ENCODE data around the gene USP12.
"Not testable (repeated sequence)": the region's sequence is repeated elsewhere in the genome, so short reads cannot be mapped to it uniquely, and the experiment has no call there.

Gene USP12

DNA sequence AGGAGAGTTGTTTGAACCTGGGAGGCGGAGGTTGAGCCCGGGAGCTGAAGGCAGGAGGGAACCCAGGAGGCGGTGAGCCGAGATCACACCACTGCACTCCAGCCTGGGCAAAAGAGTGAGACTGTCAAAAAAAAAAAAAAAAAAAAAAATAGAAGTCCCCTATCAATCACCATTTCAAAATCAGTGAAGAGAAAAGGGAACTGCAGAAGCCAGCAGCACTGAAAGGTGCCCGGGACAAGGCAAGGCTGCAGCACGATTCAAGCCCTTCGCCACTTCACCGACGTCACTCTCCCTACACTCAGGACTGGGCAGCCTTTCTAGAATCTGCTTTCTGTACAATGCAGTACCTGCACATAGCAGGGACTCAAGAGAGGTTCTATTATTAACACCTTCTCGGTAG lies 21.9 kb upstream of the USP12 start:
- TF ChIP-seq, protein P1, sequence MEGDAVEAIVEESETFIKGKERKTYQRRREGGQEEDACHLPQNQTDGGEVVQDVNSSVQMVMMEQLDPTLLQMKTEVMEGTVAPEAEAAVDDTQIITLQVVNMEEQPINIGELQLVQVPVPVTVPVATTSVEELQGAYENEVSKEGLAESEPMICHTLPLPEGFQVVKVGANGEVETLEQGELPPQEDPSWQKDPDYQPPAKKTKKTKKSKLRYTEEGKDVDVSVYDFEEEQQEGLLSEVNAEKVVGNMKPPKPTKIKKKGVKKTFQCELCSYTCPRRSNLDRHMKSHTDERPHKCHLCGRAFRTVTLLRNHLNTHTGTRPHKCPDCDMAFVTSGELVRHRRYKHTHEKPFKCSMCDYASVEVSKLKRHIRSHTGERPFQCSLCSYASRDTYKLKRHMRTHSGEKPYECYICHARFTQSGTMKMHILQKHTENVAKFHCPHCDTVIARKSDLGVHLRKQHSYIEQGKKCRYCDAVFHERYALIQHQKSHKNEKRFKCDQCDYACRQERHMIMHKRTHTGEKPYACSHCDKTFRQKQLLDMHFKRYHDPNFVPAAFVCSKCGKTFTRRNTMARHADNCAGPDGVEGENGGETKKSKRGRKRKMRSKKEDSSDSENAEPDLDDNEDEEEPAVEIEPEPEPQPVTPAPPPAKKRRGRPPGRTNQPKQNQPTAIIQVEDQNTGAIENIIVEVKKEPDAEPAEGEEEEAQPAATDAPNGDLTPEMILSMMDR (IDR thresholded peaks at IDR 0.05; ENCODE audit: low read depth, low read length), result no peak

DNA sequence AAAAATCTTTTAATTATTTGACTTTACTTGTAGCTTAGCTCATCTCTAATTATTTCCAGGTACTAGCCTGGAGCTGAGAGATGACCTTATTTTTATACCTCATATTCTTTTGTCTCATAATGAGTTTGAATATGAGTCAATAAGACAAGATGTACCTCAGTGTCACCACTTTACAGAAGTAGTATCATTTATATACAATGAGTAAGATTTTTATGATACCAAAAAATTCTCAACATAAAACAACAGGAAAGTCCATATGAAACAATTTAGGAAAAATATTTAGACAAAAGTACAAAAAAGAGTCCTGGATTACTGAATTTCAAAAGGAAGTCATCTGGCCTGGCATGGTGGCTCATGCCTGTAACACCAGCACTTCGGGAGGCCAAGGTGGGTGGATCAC lies 21.4 kb upstream of the USP12 start:
- TF ChIP-seq, protein P1 (IDR thresholded peaks at IDR 0.05; ENCODE audit: low read depth, low read length), result no peak
- no peak overlapping the region for H3K4me3 ChIP-seq (ENCODE audit: low read depth, low read length)

More for the DNA sequence above, 21.9 kb upstream of the USP12 start:
- H3K4me3 ChIP-seq (ENCODE audit: low read depth, low read length), result no peak overlapping the region

DNA sequence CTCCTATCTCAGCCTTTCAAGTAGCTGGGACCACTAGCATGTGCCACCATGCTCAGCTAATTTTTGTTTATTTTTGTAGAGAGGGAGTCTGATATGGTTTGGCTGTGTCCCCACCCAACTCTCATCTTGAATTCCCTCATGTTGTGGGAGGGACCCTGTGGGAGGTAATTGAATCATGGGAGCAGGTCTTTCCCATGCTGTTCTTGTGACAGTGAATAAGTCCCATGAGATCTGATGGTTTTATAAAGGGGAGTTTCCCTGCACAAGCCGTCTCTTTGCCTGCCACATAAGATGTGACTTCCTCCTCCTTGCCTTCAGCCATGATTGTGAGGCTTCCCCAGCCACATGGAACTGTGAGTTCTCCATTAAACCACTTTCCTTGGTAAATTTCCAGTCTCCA lies 20.8 kb upstream of the USP12 start:
- not testable (repeated sequence) for H3K4me3 ChIP-seq (ENCODE audit: low read depth, low read length)

DNA sequence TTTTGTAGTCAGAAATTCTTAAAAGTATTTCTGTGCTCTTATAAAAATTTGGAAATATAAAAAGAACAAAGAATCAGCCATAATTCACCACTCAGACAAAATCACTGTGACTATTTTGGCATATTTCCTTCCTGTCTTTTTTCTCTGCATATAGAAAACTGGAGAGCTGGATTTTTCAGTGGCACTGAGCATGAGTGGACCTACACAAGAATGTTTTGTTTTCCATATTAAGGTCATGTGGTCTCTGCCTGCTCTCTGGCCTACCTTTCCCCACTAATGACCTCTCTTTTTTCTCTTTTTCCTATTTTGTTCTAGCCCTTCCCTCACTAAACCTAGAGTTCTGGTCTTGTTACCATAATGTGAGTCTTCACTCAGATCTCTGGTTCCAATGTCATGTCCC lies 17.6 kb upstream of the USP12 start:
- TF ChIP-seq, protein P1 (IDR thresholded peaks at IDR 0.05; ENCODE audit: low read depth, low read length), result no peak
- no peak overlapping the region for H3K4me3 ChIP-seq (ENCODE audit: low read depth, low read length)

DNA sequence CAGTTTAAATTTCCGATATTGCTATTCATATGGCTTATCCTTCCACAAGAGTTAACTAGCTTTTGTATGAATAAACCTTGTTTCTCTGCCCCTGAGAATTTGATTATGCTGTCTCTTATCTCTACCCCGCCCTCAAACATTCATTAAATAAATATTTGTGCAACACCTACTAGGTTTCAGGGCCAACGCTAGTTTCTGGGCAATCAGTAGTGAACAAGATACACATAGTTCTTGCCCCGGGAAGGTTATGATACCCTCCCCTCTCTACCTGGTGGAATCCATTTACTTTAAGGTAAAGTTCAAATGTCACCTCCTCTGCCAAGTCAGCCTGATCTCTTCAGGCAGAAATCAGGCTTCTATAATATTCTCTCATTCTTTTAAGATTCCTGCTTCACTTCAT lies 16.6 kb upstream of the USP12 start:
- TF ChIP-seq, protein P1 (IDR thresholded peaks at IDR 0.05; ENCODE audit: low read depth, low read length), result no peak

DNA sequence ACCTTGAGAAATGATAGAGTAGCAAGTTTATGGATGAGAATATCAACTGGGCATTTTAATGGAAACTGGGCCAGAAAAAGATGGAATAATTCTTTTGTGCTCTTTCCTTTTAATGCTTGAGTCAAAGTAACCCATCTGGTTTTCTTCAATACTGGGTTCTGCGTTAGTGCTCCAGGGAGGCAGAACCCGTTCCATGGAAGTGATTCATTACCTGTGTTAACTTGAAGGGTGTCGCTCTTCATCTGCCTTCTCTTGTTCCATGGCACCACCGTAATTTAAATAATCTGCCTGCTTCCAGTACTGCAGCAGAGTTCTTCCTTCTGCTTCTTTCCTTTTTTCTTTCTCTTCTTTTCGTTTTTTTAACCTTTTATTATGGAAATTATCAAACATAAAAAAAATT lies 14.7 kb upstream of the USP12 start:
- no peak overlapping the region for H3K4me3 ChIP-seq (ENCODE audit: low read depth, low read length)
- TF ChIP-seq, protein P1 (IDR thresholded peaks at IDR 0.05; ENCODE audit: low read depth, low read length), result no peak

More for the DNA sequence above, 16.6 kb upstream of the USP12 start:
- no peak overlapping the region for H3K4me3 ChIP-seq (ENCODE audit: low read depth, low read length)

DNA sequence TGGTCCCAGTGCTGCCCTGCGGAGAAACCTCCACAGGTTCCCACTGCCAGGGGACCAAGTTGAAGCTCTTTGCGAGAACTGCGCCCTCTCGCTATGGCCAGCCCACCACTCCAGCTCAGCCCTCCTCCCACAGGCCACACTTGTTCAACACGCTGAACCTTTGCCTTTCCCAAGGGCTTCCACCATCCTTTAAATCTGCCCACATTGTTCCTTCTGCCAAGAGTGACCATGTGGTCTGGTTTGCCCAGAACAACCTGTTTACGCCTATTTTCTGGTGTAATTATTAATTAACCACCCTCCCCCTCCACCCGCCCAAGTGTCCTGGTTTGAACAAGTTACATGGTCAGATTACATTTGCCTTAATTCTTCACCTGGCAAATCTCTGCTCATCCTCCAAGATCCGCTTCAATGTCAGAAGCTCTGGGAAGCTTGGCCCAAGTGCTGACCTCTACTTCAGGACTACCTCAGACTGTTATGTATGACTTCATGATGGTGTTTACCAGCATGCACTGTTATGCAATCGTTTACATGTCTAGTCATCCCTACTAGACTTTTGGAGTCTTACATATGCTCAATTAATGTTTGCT lies 12.0 kb upstream of the USP12 start:
- peak overlapping the region; percentile 9; the same call in 1 of the 2 replicates for H3K4me3 ChIP-seq (ENCODE audit: low read depth, low read length)
- TF ChIP-seq, protein P1 (IDR thresholded peaks at IDR 0.05; ENCODE audit: low read depth, low read length), result no peak

All from WI38 (cell line).